Astrocyte of the spinal cord (primary cell): Measurements from ENCODE around the gene FBXL17.

Experiments used
- DNase-seq: peaks from one replicate; pipeline ENCODE4 v3.0.0; 2011; ENCODE audit warnings: low read depth, low spot score
- H3K4me3 ChIP-seq: 2 replicates; pipeline ENCODE4 v1.5.1; 2011; ENCODE audit warnings: low read depth, mild to moderate bottlenecking, low read length, moderate library complexity
- in situ Hi-C: cut with HindIII; loops from 2 replicates; pipeline ENCODE4 v1.10.0; 2017; ENCODE audit warnings: low sequenced_read_pairs
- TF ChIP-seq, protein P1 (sequence below): IDR thresholded peaks from 2 replicates; pipeline ENCODE4 v1.5.1; 2012; ENCODE audit warnings: low read depth, mild to moderate bottlenecking, low read length, inconsistent platforms

Gene FBXL17

DNA sequence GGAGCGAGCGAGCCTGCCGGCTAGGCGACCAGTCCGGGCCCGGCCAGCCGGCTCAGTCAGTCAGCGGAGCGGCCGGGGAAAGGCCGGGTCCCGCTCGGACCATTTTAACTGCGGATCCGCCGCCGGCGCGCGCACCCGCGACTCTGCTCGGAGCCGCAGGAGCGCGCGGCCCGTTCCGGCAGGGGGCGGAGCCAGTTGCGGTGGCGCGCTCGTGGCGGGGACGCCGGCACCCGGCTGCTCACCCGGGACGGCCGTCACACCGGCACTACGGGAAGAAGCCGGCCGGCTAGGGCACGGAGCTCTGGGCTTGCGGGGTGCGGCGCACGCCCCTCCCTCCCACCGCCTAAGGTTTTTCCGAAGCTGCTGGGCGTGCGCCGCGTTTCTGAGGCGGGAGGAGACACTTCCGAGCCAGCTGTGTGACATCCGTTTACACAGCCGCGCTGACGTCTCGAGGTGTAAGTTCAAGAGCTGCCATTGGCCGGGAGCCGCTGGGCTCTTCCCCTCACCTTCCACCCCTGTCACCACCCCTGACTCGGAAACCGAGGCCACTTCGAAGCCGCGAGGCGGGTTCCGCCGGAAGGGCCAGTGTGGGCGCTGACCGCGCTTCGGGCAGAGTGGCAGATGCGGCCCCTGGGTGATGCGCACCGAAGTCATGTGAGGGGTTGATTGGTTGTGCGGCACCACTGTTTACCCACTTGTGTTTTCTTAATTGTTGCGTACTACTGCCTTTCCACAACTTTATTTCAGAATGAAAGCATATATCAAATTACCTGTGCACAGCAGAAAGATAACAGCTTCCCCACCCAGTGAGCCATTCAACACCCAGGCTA, at the start of gene FBXL17:
FBXL17 (minus strand) TSS at position 145 of the 830 bp plus-strand sequence.
- in situ Hi-C loops = no loop called here
- peak; percentile 91 for DNase-seq
- peak within 1 kb of the TSS; percentile 74 for H3K4me3 ChIP-seq
- TF ChIP-seq, protein P1, sequence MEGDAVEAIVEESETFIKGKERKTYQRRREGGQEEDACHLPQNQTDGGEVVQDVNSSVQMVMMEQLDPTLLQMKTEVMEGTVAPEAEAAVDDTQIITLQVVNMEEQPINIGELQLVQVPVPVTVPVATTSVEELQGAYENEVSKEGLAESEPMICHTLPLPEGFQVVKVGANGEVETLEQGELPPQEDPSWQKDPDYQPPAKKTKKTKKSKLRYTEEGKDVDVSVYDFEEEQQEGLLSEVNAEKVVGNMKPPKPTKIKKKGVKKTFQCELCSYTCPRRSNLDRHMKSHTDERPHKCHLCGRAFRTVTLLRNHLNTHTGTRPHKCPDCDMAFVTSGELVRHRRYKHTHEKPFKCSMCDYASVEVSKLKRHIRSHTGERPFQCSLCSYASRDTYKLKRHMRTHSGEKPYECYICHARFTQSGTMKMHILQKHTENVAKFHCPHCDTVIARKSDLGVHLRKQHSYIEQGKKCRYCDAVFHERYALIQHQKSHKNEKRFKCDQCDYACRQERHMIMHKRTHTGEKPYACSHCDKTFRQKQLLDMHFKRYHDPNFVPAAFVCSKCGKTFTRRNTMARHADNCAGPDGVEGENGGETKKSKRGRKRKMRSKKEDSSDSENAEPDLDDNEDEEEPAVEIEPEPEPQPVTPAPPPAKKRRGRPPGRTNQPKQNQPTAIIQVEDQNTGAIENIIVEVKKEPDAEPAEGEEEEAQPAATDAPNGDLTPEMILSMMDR = no peak

DNA sequence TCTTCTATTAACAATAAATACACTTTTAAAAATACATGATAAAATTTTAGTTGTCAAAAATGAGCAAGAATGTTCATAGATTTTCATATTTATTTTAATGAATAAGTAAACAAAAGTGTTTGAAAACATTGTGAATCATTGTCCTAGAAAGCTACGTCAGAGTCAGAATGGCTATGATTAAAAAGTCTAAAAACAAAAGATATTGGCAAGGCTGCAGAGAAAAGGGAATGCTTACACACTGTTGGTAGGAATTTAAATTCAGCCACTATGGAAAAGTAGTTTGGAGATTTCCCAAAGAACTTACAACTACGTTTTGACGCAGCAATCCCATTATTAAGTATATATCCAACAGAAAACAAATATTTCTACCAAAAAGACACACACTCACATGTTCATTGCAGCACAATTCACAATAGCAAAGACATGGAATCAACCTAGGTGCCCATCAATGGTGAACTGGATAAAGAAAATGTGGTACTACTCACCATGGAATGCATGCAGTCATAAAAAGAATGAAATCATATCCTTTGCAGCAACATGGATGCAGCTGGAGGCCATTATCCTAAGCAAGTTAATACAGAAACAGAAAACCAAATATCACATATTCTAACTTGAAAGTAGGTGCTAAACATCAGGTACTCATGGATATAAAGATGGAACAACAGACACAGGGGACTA, 49.2 kb upstream of the FBXL17 start:
- TF ChIP-seq, protein P1 = no peak
- DNase-seq = no peak
- H3K4me3 ChIP-seq = no peak overlapping the region
- in situ Hi-C loops = no loop called here

DNA sequence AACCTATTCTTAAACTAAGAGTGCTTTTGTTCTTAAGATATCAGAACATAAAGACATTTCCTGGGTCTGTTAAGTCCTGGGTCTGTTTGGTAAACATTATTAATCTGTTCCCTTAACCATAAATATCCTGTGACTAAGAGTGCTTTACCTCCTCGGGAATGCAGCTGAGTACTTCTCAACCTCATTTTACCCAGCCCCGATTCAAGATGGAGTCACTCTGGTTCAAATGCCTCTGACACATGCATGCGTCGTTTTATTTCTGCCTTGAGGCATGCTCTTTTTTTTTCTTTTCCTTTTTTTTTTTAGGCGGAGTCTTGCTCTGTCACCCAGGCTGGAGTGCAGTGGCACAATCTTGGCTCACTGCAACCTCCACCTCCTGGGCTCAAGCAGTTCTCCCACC, 39.8 kb upstream of the FBXL17 start:
- TF ChIP-seq, protein P1 = no peak
- DNase-seq = no peak
- H3K4me3 ChIP-seq = no peak overlapping the region
- in situ Hi-C loops = no loop called here

DNA sequence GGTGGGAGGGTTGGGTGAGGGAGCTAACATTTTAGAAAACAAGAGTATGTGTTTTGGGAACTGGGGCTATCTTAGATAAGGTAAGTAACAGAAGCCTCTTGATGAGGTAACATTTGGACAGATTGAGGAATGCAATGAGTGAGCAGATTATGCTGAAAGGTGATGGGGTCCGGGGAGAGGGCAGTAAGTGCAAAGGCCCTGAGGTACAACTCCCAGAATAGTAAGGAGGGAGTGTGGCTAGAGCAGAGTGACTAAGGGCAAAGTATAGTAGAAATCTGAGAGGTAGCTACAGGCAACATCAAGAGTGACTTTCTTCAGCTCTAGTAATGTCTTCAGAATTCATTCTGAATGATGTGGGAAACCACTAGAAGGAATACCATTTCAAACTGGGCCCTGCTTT, 38.9 kb upstream of the FBXL17 start:
- H3K4me3 ChIP-seq = no peak overlapping the region
- no peak for DNase-seq
- in situ Hi-C loops = no loop called here
- TF ChIP-seq, protein P1 = no peak

DNA sequence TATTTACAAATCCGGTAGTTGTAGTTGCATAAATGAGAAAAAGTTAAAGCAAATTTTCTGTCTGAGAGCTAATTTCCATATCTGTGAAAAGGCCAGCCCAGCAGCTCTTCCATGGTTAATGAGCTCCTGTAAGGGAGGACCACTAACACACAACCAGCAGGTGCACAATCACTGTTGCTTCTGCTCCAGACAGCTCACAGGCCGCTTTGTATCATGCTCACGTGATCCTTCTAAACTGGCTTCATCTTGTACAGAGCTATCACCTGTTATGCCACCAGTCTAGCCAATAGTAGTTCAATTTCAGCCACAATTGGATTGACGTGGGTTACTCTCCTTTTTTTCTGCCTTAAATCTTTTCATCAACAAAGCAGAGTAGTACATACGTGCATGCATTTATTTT, 38.3 kb upstream of the FBXL17 start:
- in situ Hi-C loops = no loop called here
- no peak overlapping the region for H3K4me3 ChIP-seq
- no peak for DNase-seq
- TF ChIP-seq, protein P1 = no peak

DNA sequence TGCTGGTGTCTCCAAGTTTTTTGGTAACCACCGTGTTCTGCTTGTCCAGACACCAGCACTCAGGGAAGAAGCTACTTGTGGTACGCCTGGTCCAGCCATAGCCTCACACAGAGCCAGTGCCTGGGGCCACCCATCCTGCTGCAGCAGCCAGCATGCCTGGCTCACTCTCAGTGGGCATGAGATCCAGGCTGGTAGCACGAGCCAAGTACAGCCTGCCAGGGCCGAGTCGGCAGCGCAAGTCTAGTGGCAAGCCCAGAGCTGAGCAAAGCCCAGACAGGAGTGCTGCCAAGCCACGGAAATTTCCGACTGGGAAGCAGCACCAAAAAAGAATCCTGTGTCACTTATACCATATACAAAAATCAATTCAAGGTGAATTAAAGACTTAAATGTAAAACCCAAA, 36.3 kb upstream of the FBXL17 start:
- no peak overlapping the region for H3K4me3 ChIP-seq
- in situ Hi-C loops = no loop called here
- no peak for DNase-seq
- TF ChIP-seq, protein P1 = no peak
